Heart left ventricle (tissue), 16 donors: ENCODE results near the gene TIMM17B. TPM values are rescaled to one million over a fixed set of nuclear protein-coding genes. Genes with fewer than 3 reads are reported as not detected.

ENCODE experiments used
- ATAC-seq, 4 donors: fragments of 200-7000 bp; cut with Tn5 transposase; one replicate each; pipeline ENCODE4 v1.9.1; 2020 to 2022; ENCODE audit warnings: moderate library complexity in 4 of 4, mild to moderate bottlenecking in 3 of 4, moderate number of reproducible peaks in 1 of 4
- DNase-seq, 5 donors: peaks; one replicate each; pipeline ENCODE4 v3.0.0-alpha.2; 2020
- H3K27ac ChIP-seq, 12 donors: fragments of 200-600 bp; sonication (generic) in 4 of 12; one replicate each; pipeline versions ENCODE4 v1.5.0 to v1.8.0; 2016 to 2022; ENCODE audit warnings: mild to moderate bottlenecking in 2 of 12
- H3K27me3 ChIP-seq, 9 donors: fragments of 200-600 bp; sonication (generic) in 2 of 9; one replicate each; pipeline versions ENCODE4 v1.5.1 to v1.8.0; 2016 to 2022; ENCODE audit warnings: mild to moderate bottlenecking in 3 of 9
- H3K36me3 ChIP-seq, 9 donors: fragments of 200-600 bp; sonication (generic) in 2 of 9; one replicate each; pipeline versions ENCODE4 v1.5.0 to v1.8.0; 2018 to 2022; ENCODE audit warnings: mild to moderate bottlenecking in 2 of 9
- H3K4me1 ChIP-seq, 12 donors: fragments of 200-600 bp; sonication (generic) in 4 of 12; one replicate each; pipeline versions ENCODE4 v1.5.0 to v1.8.0; 2016 to 2022; ENCODE audit warnings: mild to moderate bottlenecking in 3 of 12
- H3K4me3 ChIP-seq, 12 donors: fragments of 200-600 bp; sonication (generic) in 4 of 12; one replicate each; pipeline versions ENCODE4 v1.5.0 to v1.8.0; 2017 to 2022; ENCODE audit warnings: mild to moderate bottlenecking in 9 of 12, moderate library complexity in 4 of 12
- H3K9me3 ChIP-seq, 12 donors: fragments of 200-600 bp; sonication (generic) in 4 of 12; one replicate each; pipeline versions ENCODE4 v1.5.0 to v1.8.0; 2016 to 2022; ENCODE audit warnings: mild to moderate bottlenecking in 1 of 12
- POLR2A ChIP-seq, 2 donors: fragments of 450-650 bp; IDR thresholded peaks; one replicate each; pipeline ENCODE4 v1.6.1; 2017; ENCODE audit warnings: antibody characterized with exemption in 2 of 2, mild to moderate bottlenecking in 2 of 2, moderate library complexity in 2 of 2
- WGBS, 4 donors: extraction: QIAGEN DNeasy Blood & Tissue Kit in 2 of 4; methylation state at CpG; one replicate each; pipeline versions ENCODE4 v1.1.5 to v1.1.7; 2013 to 2018; 5-methylcytosine and 5-hydroxymethylcytosine counted together
- intact Hi-C, 10 donors: fragments of 100-400 bp; cut with DNase I; formaldehyde crosslinking; loops; one replicate each; pipeline versions ENCODE4 v1.11.1 to v1.14.2; 2022
- polyA plus RNA-seq, 2 donors: library from polyadenylated mRNA; stranded (reverse); fragments of 200-250 nt; gene quantifications; one replicate each; pipeline ENCODE4 v1.2.3, GENCODE V29; 2013
- total RNA-seq, 9 donors: library from RNA; depleted of rRNA in 2 of 9; stranded (reverse); fragments of >200 nt in 2 of 9; fragmentation: NEBNext Ultra II Directional in 3 of 9; extraction: Animal tissue kit (Norgen Biotek cat#: 25700) in 3 of 9; gene quantifications; one replicate each; pipeline versions ENCODE4 v1.1.0 to v1.2.4, GENCODE V29; 2016 to 2023
- TF ChIP-seq, protein P1 (sequence below), 12 donors: fragments of 200-600 bp; sonication (generic) in 4 of 12; IDR thresholded peaks; one replicate each; pipeline versions ENCODE4 v1.5.0 to v1.8.0; 2018 to 2022; ENCODE audit warnings: antibody characterized with exemption in 12 of 12, mild to moderate bottlenecking in 5 of 12
- donor health status: ischemic (EF 13 %, LVEDD 7.1; RV severe dilation, severe dysfunction).
- donor health status: healthy with polysubstance abuse.
- donor health status: DM: no; HTN: yes; CAD: no.
- donor health status: DM: no; HTN: no; CAD: no.
- donor health status: ischemic (EF 25% LVEDD 6.9; RV normal size, moderate dysfunction).
- donor health status: ischemic (EF 25% LVEDD 5.7; RV mildly dilated, moderate dysfunction).
- donor health status: healthy.
- donor health status: DM: yes; HTN: yes; CAD: no.
- donor health status: ischemic (EF 35%, LVEDD 5.7; RV mildly dilated, moderate dysfunction).
- donor health status: nonischemic (EF 11% LVEDD 7.7; RV severe dilation, severe dysfunction).
- donor health status: DM: yes; HTN: yes; CAD: no.
- donor health status: PGD.
- donor health status: ischemic (EF 29% LVEDD 5.4; RV normal size, mild dysfunction).
- donor health status: nonischemic (EF 23%, LVEDD 6.1; RV moderate dilation, normal function).

The TIMM17B gene
- total and polyA plus RNA-seq, 11 donors, result 57.1 to 91.0 (median 73.2) TPM

DNA sequence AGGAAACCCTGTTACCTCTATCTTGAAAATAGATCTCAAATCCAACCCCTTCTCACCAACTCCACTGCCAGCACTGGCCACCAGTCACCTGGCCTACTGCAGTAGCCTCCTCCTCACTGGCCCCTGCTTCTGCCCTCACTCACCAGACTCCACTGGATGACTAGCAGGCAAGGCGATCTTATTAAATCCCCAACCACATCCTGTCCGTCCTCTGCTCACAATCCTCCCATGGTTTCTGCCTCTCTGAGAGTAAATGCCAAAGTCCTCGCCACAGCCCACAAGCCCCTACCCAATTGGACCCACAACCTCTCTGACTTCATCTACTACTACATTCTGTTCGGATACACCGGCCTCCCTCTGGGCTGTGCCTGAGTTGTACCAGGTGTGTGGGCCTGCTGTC is 26.7 kb upstream of the TIMM17B start:
- no peak overlapping the region for H3K4me3 ChIP-seq
- H3K27ac ChIP-seq, result no peak overlapping the region
- DNase-seq, result no peak
- no peak for ATAC-seq
- H3K27me3 ChIP-seq, result no peaks in the 10 kb centered on the region
- no peak for TF ChIP-seq POLR2A (IDR thresholded peaks at IDR 0.05)
- TF ChIP-seq, protein P1, sequence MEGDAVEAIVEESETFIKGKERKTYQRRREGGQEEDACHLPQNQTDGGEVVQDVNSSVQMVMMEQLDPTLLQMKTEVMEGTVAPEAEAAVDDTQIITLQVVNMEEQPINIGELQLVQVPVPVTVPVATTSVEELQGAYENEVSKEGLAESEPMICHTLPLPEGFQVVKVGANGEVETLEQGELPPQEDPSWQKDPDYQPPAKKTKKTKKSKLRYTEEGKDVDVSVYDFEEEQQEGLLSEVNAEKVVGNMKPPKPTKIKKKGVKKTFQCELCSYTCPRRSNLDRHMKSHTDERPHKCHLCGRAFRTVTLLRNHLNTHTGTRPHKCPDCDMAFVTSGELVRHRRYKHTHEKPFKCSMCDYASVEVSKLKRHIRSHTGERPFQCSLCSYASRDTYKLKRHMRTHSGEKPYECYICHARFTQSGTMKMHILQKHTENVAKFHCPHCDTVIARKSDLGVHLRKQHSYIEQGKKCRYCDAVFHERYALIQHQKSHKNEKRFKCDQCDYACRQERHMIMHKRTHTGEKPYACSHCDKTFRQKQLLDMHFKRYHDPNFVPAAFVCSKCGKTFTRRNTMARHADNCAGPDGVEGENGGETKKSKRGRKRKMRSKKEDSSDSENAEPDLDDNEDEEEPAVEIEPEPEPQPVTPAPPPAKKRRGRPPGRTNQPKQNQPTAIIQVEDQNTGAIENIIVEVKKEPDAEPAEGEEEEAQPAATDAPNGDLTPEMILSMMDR (IDR thresholded peaks at IDR 0.05), result no peak
- H3K4me1 ChIP-seq, result peaks cover 0 to 9% (median 0%) of the 10 kb centered on the region in 12 donors
- no peaks in the 10 kb centered on the region for H3K9me3 ChIP-seq
- intact Hi-C loops, result loop anchor here in 2 of 10 donors (10.0 kb wide), 2 partner anchors 121 to 269 kb away; partner anchors contain the start of gene TFE3 (in 1 of the 2)
- H3K36me3 ChIP-seq, result peaks cover 0 to 56% (median 35%) of the 10 kb centered on the region in 9 donors
- 90 to 97% (median 92%) methylated on average over 5 of the region's 5 CpGs for WGBS, 4 donors

DNA sequence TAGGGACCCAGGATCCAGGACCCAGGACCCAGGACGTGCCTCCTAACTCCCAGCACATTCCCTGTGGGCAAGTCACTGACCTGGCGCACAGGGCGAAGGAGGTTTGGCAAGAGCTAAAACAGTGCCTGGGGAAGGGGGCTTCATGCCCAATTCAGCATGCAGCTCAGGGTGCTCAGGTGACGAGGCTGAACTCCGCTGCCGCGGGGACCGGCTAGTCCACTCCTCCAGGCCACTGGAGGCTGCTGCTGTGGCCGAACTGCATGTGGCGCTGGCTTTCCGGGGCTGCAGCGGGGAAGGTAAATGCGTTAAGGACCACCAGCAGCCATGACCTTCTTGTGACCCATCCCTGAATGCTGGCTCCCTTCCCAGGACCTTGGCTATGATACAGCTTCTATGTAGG is 26.2 kb upstream of the TIMM17B start:
- no peak for DNase-seq
- no peaks in the 10 kb centered on the region for H3K27me3 ChIP-seq
- H3K4me3 ChIP-seq, result no peak overlapping the region
- H3K27ac ChIP-seq, result no peak overlapping the region
- 82 to 96% (median 92%) methylated on average over 5 to 13 of the region's 13 CpGs for WGBS, 4 donors
- no peak for ATAC-seq
- H3K36me3 ChIP-seq, result peaks cover 0 to 56% (median 34%) of the 10 kb centered on the region in 9 donors
- H3K4me1 ChIP-seq, result peaks cover 0 to 10% (median 0%) of the 10 kb centered on the region in 12 donors
- intact Hi-C loops, result loop anchor here in 2 of 10 donors (10.0 kb wide), 2 partner anchors 121 to 269 kb away; partner anchors contain the start of gene TFE3 (in 1 of the 2)
- TF ChIP-seq, protein P1 (IDR thresholded peaks at IDR 0.05), result no peak
- H3K9me3 ChIP-seq, result no peaks in the 10 kb centered on the region

DNA sequence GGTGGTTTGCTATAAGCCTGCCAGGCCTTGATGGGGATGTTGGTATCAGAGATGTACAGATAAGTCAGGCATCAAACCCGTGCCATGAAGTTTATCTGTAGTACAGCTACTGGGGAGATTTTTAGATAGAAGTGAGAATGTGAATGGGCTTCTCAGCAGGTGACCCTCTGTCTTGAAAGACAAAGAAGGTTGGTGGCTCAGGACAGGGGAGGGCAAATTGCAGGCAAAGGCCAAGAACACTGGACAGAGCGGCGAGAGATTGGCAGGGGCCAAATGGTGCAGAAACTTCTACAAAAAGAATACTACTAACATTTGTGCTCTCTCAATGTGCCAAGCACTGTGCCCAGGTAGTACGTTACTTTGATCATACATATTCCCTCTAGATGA is 23.1 kb upstream of the TIMM17B start:
- Histone ChIP-seq H3K36me3 (peaks cover 0 to 34% (median 26%) of the 10 kb centered on the region in 9 donors), H3K4me3 (no peak overlapping the region), H3K27ac (peak overlapping the region in 1 of 12 donors; percentile 49), H3K4me1 (peaks cover 0 to 18% (median 2%) of the 10 kb centered on the region in 12 donors), H3K27me3 (no peaks in the 10 kb centered on the region), H3K9me3 (no peaks in the 10 kb centered on the region)
- TF ChIP-seq POLR2A (IDR thresholded peaks at IDR 0.05), result no peak
- TF ChIP-seq, protein P1 (IDR thresholded peaks at IDR 0.05), result no peak
- WGBS, 4 donors, result 75 to 89% (median 82%) methylated on average over 4 of the region's 4 CpGs
- DNase-seq (no peak), ATAC-seq (no peak)
- intact Hi-C loops, result loop anchor here in 2 of 10 donors (10.0 kb wide), 2 partner anchors 124 to 266 kb away; partner anchors contain the start of gene TFE3 (in 1 of the 2)

DNA sequence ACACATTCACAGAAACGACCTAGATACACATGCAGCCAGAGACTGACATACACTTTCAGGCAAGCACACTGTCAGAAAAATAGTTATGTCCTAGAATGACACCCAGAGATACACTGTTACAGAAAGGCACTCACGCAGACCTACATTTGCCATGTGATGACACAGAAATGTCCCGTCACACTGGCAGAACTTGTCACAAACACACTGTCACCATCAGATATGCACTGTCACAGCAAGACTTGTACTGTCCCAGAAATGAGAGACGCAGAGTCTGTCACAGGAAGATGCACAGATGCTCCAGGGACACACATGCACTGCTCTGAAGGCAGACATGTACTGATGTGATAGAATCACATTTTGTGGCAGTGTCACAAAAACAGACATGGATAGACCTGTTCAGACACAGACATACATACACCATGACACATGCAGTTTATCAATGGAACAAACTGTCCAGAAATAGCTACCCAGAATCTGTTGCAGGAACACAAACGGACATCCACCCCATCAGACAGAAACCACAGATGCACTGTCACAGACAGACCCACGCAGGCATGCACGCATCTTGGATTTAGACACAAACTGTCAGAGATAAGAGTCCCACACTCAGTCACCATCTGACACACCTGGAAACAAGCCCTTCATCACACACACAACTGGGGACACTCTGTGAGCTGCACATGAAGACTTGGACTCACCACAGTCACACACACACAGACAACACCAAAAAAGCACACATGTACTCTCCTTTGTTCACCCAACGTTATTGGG is 22.6 kb upstream of the TIMM17B start:
- 39 to 53% (median 46%) methylated on average over 8 of the region's 8 CpGs for WGBS, 4 donors
- DNase-seq (no peak), ATAC-seq (no peak)
- H3K36me3 ChIP-seq, result peaks cover 0 to 28% (median 24%) of the 10 kb centered on the region in 9 donors
- intact Hi-C loops, result loop anchor here in 4 of 10 donors (5.0 to 10.0 kb wide), 5 partner anchors 115 to 265 kb away; partner anchors contain the start of genes TFE3 (in 2 of the 4) and HDAC6 (in 1 of the 4)
- TF ChIP-seq, protein P1 (IDR thresholded peaks at IDR 0.05), result no peak
- TF ChIP-seq POLR2A (IDR thresholded peaks at IDR 0.05), result no peak
- peak overlapping the region in 4 of 12 donors; percentile 60 to 74 (median 65) for H3K4me3 ChIP-seq
- peaks cover 0 to 18% (median 2%) of the 10 kb centered on the region in 12 donors for H3K4me1 ChIP-seq
- peak overlapping the region in 6 of 12 donors; percentile 69 to 85 (median 72) for H3K27ac ChIP-seq
- no peaks in the 10 kb centered on the region for H3K27me3 ChIP-seq
- H3K9me3 ChIP-seq, result no peaks in the 10 kb centered on the region
